ENCODE measurements around the gene YEATS4. TPM values are rescaled to one million over a fixed set of nuclear protein-coding genes. Genes with fewer than 3 reads are reported as not detected.
A peak's percentile ranks its signal among the peaks of the same experiment; 100 is the strongest.

The YEATS4 gene
- total and polyA plus RNA-seq, 12 donors, result 5.6 to 57.9 (median 16.4) TPM

GRCh38 chr12:69331909-69332684, 27.4 kb upstream of the YEATS4 start:
- Histone ChIP-seq H3K27ac (no peak overlapping the region), H3K9me3 (replicated peaks in 1 of 3) (no peaks in the 10 kb centered on the region), H3K27me3 (no peaks in the 10 kb centered on the region), H3K4me1 (replicated peaks in 1 of 2) (peaks cover 0 to 5% of the 10 kb centered on the region in 2 donors), H3K36me3 (replicated peaks in 1 of 2) (no peaks in the 10 kb centered on the region), H3K4me3 (peak overlapping the region in 1 of 4 donors; percentile 60)
- intact Hi-C loops (cut with DNase I), result no loop called here
- TF ChIP-seq CTCF (IDR thresholded peaks at IDR 0.05), result no peak
- TF ChIP-seq POLR2A (IDR thresholded peaks at IDR 0.05), result no peak
- 71 to 82% (median 75%) methylated on average over 20 of the region's 20 CpGs for WGBS, 4 donors
- no peak for DNase-seq

GRCh38 chr12:69332815-69333358, 26.7 kb upstream of the YEATS4 start:
- Histone ChIP-seq H3K27me3 (no peaks in the 10 kb centered on the region), H3K4me1 (replicated peaks in 1 of 2) (peaks cover 0 to 5% of the 10 kb centered on the region in 2 donors), H3K4me3 (no peak overlapping the region), H3K9me3 (replicated peaks in 1 of 3) (no peaks in the 10 kb centered on the region), H3K36me3 (replicated peaks in 1 of 2) (no peaks in the 10 kb centered on the region), H3K27ac (no peak overlapping the region)
- intact Hi-C loops (cut with DNase I), result no loop called here
- no peak for TF ChIP-seq POLR2A (IDR thresholded peaks at IDR 0.05)
- no peak for DNase-seq
- WGBS, 4 donors, result 89 to 92% (median 91%) methylated on average over 6 of the region's 6 CpGs

- intact Hi-C loops (cut with DNase I), result no loop called here
- Histone ChIP-seq H3K4me1 (replicated peaks in 1 of 2) (peaks cover 0 to 5% of the 10 kb centered on the region in 2 donors), H3K9me3 (replicated peaks in 1 of 3) (no peaks in the 10 kb centered on the region), H3K36me3 (replicated peaks in 1 of 2) (no peaks in the 10 kb centered on the region), H3K4me3 (no peak overlapping the region), H3K27ac (no peak overlapping the region), H3K27me3 (no peaks in the 10 kb centered on the region)
- DNase-seq, result no peak
- TF ChIP-seq CTCF (IDR thresholded peaks at IDR 0.05), result no peak
- no peak for TF ChIP-seq POLR2A (IDR thresholded peaks at IDR 0.05)
Observed at GRCh38 chr12:69334158-69334557, 25.4 kb upstream of the YEATS4 start.

- Histone ChIP-seq H3K27me3 (no peaks in the 10 kb centered on the region), H3K36me3 (replicated peaks in 1 of 2) (no peaks in the 10 kb centered on the region), H3K9me3 (replicated peaks in 1 of 3) (no peaks in the 10 kb centered on the region), H3K4me3 (no peak overlapping the region), H3K4me1 (replicated peaks in 1 of 2) (peaks cover 0 to 7% of the 10 kb centered on the region in 2 donors), H3K27ac (no peak overlapping the region)
- DNase-seq, result no peak
- intact Hi-C loops (cut with DNase I), result no loop called here
- TF ChIP-seq CTCF (IDR thresholded peaks at IDR 0.05) (no peak), POLR2A (IDR thresholded peaks at IDR 0.05) (no peak)
- 74 to 86% (median 80%) methylated on average over 2 of the region's 2 CpGs for WGBS, 4 donors
Observed at GRCh38 chr12:69337311-69338090, 22.0 kb upstream of the YEATS4 start.
